ENCODE results near the gene GLIS1. TPM values are rescaled to one million over a fixed set of nuclear protein-coding genes. Genes with fewer than 3 reads are reported as not detected.

GLIS1 gene
- total RNA-seq, 1 experiment from 2014 or later = 0.39 TPM

- TF ChIP-seq EGR1 (IDR thresholded peaks at IDR 0.05; ENCODE audit: low read depth) (no peak), ZNF274 (IDR thresholded peaks at IDR 0.05; ENCODE audit: low read depth, low read length) (no peak), POLR2A (IDR thresholded peaks at IDR 0.05; ENCODE audit: borderline replicate concordance, extremely low read depth, insufficient read depth, insufficient read length) (no peak), CEBPB (IDR thresholded peaks at IDR 0.05; ENCODE audit: low read depth) (no peak)
Measured at GRCh38 chr1:53563611-53564010, 175.4 kb downstream of the GLIS1 start (continued).

GRCh38 chr1:53562981-53563379 is 176.0 kb downstream of the GLIS1 start:
- Histone ChIP-seq H3K27ac (ENCODE audit: low read depth, low read length) (no peak overlapping the region), H3K4me2 (ENCODE audit: low read length) (no peak overlapping the region), H3K9me3 (ENCODE audit: control insufficient read depth in 1 of 2, insufficient read depth in 1 of 2, low read depth in 1 of 2, low read length in 2 of 2) (no peaks in the 10 kb centered on the region), H3K9ac (ENCODE audit: low read length) (no peak overlapping the region), H3K4me3 (replicated peaks in 1 of 2; ENCODE audit: low read depth in 1 of 2, low read length in 2 of 2) (no peak overlapping the region), H3K9me2 (ENCODE audit: insufficient read depth) (no peaks in the 10 kb centered on the region), H2AFZ (ENCODE audit: low read depth, low read length, poor library complexity, severe bottlenecking) (no peak overlapping the region), H3K79me2 (ENCODE audit: insufficient read depth, low read length) (no peaks in the 10 kb centered on the region), H3K4me1 (ENCODE audit: control insufficient read depth in 1 of 2, insufficient read depth in 2 of 2, low read length in 2 of 2) (no peaks in the 10 kb centered on the region), H3K36me3 (ENCODE audit: control insufficient read depth in 1 of 2, insufficient read depth in 2 of 2, low read length in 2 of 2) (no peaks in the 10 kb centered on the region), H3K27me3 (ENCODE audit: insufficient read depth, low read length) (peaks cover 9% of the 10 kb centered on the region; the same call in 1 of the 2 replicates), H4K20me1 (ENCODE audit: insufficient read depth) (no peaks in the 10 kb centered on the region)
- RAD21 ChIA-PET (ENCODE audit: low non-redundant PET in 1 of 2, low total read pairs in 2 of 2, uncharacterized antibody in 2 of 2, unreplicated experiment in 2 of 2) = no interaction called here
- no TSS peak for BruUV-seq (replicated peaks)
- DNase-seq (ENCODE audit: low read depth, low spot score) (no peak), ATAC-seq (no peak)
- intact Hi-C loops (cut with micrococcal nuclease) = no loop called here
- CTCF ChIA-PET = interaction anchor here (1.3 kb wide), 1 partner anchor 21 kb away, joined by 3 read pairs; no protein-coding TSS in a partner anchor
- POLR2A ChIA-PET = no interaction called here
- TF ChIP-seq EGR1 (IDR thresholded peaks at IDR 0.05; ENCODE audit: low read depth) = no peak
- no peak for TF ChIP-seq EZH2phosphoT487 (IDR thresholded peaks at IDR 0.05; ENCODE audit: borderline replicate concordance)
- no peak for TF ChIP-seq TCF7L2 (IDR thresholded peaks at IDR 0.05; ENCODE audit: borderline replicate concordance, extremely low read depth, insufficient read depth, insufficient read length)
- TF ChIP-seq ZBTB33 (IDR thresholded peaks at IDR 0.05; ENCODE audit: extremely low read depth, insufficient replicate concordance, low read length) = no peak
- TF ChIP-seq POLR2AphosphoS5 (IDR thresholded peaks at IDR 0.05; ENCODE audit: low read depth, low read length) = no peak
- TF ChIP-seq FOSL1 (IDR thresholded peaks at IDR 0.05; ENCODE audit: low read depth) = no peak
- TF ChIP-seq YY1 (IDR thresholded peaks at IDR 0.05; ENCODE audit: extremely low read depth, insufficient replicate concordance, low read depth, low read length) = no peak
